GM12891 (cell line): Measurements from ENCODE around the gene NFE2.
"Not testable (repeated sequence)": the region's sequence is repeated elsewhere in the genome, so short reads cannot be mapped to it uniquely, and the experiment has no call there.

Experiments used
- DNase-seq: peaks from one replicate; pipeline ENCODE4 v3.0.0; 2011; ENCODE audit warnings: low spot score; ENCODE audit not compliant: insufficient read length
- FAIRE-seq: peaks from 2 replicates; lab custom pipeline; 2011; peaks lifted over from hg19 to GRCh38; lab: Jason Lieb, UNC
- PAX5 ChIP-seq: IDR thresholded peaks from 2 replicates; pipeline ENCODE4 v1.6.1; 2011; ENCODE audit warnings: low read length, moderate library complexity, mild to moderate bottlenecking; ENCODE audit not compliant: insufficient read depth, severe bottlenecking
- POLR2A ChIP-seq: IDR thresholded peaks from 2 replicates; pipeline ENCODE4 v1.6.1; 2011; ENCODE audit warnings: low read depth, low read length, control low read depth
- POLR2AphosphoS5 ChIP-seq: IDR thresholded peaks from 2 replicates; pipeline ENCODE4 v1.6.1; 2011; ENCODE audit warnings: low read depth, low read length, control low read depth
- POU2F2 ChIP-seq: IDR thresholded peaks from 2 replicates; pipeline ENCODE4 v1.6.1; 2011; ENCODE audit warnings: low read depth, mild to moderate bottlenecking, control low read depth, low read length, moderate library complexity
- SPI1 ChIP-seq: IDR thresholded peaks from 2 replicates; pipeline ENCODE4 v1.6.1; 2011; ENCODE audit warnings: low read depth, low read length, control low read depth
- TAF1 ChIP-seq: IDR thresholded peaks from 2 replicates; pipeline ENCODE4 v1.6.1; 2011; ENCODE audit warnings: low read depth, low read length, control low read depth

NFE2 gene

DNA sequence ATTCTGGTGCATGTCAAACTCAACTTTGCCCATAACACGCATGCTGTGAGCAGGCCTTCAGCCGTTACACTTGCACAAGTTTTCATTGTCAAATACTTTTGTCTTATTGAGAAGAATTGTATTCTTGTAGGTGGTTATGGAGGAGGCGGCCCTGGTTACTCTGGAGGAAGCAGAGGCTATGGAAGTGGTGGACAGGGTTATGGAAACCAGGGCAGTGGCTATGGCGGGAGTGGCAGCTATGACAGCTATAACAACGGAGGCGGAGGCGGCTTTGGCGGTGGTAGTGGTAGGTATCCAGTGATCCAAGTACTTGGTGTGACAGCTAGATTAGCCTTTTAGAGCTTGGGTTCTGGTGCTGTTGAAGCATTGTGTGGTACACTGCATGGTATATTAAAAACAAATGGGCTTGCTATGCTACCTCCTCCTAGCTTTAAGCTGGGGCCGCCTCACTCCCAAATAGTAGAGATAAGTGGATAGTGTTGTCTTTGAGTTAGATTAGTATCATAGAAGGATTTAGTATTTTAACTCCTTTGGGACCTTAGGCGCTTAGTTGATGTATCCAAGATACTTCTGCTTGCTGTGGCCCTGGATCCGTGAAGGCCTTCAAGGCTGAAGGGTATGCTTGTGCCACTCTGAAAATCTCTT, 17.7 kb downstream of the NFE2 start:
- DNase-seq (no peak), FAIRE-seq (no peak)
- TF ChIP-seq SPI1 (no peak), POLR2AphosphoS5 (no peak), POLR2A (peak; percentile 66; the same call in 1 of the 2 replicates), TAF1 (no peak)

DNA sequence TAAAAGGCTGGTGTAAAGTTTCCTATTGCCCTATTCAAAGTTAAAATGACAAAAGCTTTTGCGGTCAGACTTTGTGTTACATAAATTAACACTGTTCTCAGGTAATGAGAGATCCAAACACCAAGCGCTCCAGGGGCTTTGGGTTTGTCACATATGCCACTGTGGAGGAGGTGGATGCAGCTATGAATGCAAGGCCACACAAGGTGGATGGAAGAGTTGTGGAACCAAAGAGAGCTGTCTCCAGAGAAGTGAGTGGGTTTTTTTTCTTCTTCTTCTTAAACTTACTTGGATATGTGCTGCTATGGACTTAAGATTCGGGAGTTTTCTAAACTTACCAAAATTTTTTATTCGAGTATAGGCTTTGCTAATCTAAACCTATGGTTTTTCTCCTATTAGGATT, 19.1 kb downstream of the NFE2 start:
- peak; percentile 17; the same call in 1 of the 2 replicates for TF ChIP-seq POLR2AphosphoS5
- DNase-seq, FAIRE-seq: not testable (repeated sequence)

DNA sequence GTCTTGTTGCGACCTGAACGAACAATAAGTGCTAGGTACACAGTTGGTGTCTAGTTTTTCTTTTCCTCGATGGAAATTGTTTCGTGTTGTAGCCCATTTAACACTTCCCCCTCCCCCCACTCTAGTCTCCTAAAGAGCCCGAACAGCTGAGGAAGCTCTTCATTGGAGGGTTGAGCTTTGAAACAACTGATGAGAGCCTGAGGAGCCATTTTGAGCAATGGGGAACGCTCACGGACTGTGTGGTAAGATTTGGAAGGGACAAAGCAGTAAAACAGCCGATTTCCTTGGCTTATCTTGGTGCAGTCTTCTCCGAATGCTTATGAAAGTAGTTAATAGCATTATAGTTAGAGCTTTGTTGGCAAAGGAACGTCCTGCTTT, 19.6 kb downstream of the NFE2 start:
- not testable (repeated sequence) for DNase-seq, FAIRE-seq

DNA sequence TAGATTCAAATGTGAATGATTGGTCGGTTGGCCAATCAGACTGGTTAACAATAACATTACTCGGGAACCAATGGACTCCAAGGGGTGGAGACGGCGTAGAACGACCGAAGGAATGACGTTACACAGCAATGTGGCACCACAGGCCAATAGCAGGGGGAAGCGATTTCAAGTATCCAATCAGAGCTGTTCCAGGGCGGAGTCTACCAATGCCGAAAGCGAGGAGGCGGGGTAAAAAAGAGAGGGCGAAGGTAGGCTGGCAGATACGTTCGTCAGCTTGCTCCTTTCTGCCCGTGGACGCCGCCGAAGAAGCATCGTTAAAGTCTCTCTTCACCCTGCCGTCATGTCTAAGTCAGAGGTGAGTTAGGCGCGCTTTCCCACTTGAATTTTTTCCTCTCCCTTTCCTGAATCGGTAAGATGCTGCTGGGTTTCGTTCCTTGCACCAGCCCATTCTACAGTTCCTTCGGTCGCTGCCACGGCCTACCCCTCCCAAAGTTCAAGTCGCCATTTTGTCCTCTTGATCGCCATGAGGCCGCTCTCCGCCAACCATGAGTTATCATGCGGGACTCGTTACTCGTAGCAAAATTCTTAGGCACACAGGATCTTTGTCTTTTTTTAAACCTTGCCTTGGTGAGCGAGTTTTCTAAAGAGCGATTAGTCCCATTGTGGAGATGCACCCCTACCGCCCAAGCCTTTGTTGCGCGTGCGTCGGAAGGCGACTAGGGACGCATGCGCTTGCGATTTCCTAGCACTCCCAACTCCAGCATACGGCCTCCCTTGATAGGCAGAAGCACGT, 20.2 kb downstream of the NFE2 start, which contains the start of gene HNRNPA1:
TSS of gene HNRNPA1 (plus strand) at position 259 of the 793 bp plus-strand sequence. CDS start at position 341, 82 bp downstream.
- DNase-seq = peak; percentile 73
- TF ChIP-seq SPI1 = no peak
- peak; percentile 100 for TF ChIP-seq POLR2A
- no peak for TF ChIP-seq PAX5
- TF ChIP-seq POU2F2 = peak; percentile 91
- TF ChIP-seq POLR2AphosphoS5 = peak; percentile 99
- peak; percentile 99 for TF ChIP-seq TAF1
- peak; percentile 5 for FAIRE-seq

DNA sequence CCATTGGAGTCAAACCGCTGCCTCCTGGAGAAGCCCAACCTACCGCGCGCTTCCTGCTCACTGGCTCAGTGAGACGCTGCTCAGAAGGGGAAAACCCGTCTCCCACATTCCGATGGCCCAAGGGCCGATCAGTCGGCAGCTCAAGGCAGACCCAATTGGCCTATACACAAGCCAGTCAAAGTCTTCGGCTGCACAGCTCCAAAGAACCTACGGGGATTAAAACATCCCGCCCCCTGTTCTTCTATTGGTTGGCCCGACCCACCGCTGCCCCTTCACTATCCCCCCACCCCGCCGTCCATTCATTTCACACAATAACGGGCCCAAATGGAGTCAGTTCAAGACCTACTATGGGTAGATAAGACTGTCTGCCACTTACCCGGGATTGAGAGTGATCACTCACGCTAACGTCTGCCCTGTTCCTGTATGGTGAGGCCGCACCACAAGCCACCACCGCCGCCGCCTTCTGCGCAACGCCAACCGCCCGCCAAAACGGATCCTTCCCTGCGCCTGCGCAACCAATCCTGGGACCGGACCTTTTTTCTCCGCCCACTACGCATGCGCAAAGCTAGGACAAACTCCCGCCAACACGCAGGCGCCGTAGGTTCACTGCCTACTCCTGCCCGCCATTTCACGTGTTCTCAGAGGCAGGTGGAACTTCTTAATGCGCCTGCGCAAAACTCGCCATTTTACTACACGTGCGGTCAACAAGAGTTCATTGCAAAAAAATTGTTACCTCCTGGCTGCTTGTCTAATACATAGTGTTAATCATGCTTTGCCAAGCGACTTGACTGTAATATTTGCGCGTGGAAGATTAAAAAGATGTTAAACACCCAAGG, 21.0 kb downstream of the NFE2 start, which contains the start of gene CBX5:
TSS of gene CBX5 (minus strand) at position 491 of the 836 bp plus-strand sequence. CDS start 22,472 bp downstream, outside the sequence.
- DNase-seq (peak; percentile 75), FAIRE-seq (peak; percentile 97)
- TF ChIP-seq SPI1 (no peak), TAF1 (peak; percentile 80; the same call in 1 of the 2 replicates), POLR2A (peak; percentile 92), PAX5 (no peak), POLR2AphosphoS5 (peak; percentile 92), POU2F2 (peak; percentile 55; the same call in 1 of the 2 replicates)

GRCh38 chr12:54279227-54279631, 21.6 kb downstream of the NFE2 start:
- no peak for FAIRE-seq
- no peak for DNase-seq
- TF ChIP-seq SPI1 (no peak), POU2F2 (no peak), TAF1 (no peak; the same call in 1 of the 2 replicates), PAX5 (no peak), POLR2AphosphoS5 (no peak), POLR2A (no peak)

DNA sequence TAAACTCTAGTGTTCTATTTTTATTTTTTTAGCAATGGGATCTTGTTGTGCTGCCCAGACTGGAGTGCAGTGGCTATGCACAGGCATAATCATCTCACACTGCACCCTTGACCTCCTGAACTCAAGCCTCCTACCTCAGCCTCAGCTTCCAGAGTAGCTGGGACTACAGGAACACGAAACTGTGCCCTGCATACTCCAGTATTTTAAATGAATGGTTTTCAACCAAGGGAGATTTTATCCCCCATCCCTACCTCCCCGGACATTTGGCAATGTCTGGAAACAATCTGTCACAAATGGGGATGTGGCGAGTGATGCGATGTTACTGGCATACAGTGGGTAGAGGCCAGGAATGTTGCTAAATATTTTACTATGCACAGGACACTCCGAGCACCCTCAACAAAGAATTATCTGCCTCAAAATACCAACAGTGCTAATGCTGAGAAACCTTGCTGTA, 23.0 kb downstream of the NFE2 start:
- TF ChIP-seq POU2F2 = no peak
- 0 out of 2 replicates have a peak, but pooled peaks have one; percentile 8 for TF ChIP-seq POLR2A
- no peak for TF ChIP-seq PAX5
- no peak for TF ChIP-seq POLR2AphosphoS5
- no peak for TF ChIP-seq TAF1
- no peak for TF ChIP-seq SPI1

GRCh38 chr12:54276368-54276767, 24.4 kb downstream of the NFE2 start:
- TF ChIP-seq POLR2A = no peak
- TF ChIP-seq POU2F2 = no peak
- DNase-seq (no peak), FAIRE-seq (no peak)

More for the DNA sequence above, 23.0 kb downstream of the NFE2 start:
- FAIRE-seq (no peak), DNase-seq (no peak)

- TF ChIP-seq SPI1 (no peak), PAX5 (no peak), POLR2A (no peak), POLR2AphosphoS5 (no peak), POU2F2 (no peak), TAF1 (no peak)
- FAIRE-seq = no peak
- DNase-seq = no peak
Measured at GRCh38 chr12:54273981-54274380, 26.8 kb downstream of the NFE2 start.

DNA sequence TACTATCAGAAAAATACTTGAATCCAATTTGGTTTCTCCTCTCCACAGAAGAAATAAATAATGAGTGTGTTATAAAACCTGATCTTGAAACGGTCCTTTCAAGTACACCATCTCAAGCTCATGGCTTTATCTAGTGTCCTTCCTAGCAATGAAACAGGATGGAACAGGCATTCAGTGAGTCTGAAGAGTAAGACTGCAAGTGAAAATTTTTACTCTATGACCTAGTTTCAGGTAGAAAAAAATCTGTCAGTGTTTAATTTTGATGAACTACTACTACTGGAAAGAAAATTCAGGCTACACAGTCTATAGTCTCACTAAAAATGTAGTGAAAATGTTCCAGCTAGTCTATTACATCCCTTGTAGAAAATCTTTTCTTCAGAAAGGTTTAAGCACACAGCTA, 28.6 kb downstream of the NFE2 start:
- TF ChIP-seq POLR2A = no peak
- no peak for TF ChIP-seq SPI1
- no peak for TF ChIP-seq POU2F2
- TF ChIP-seq TAF1 = no peak
- no peak for TF ChIP-seq POLR2AphosphoS5
- no peak for TF ChIP-seq PAX5
- no peak for FAIRE-seq
- DNase-seq = no peak
